PC-3 (cell line): ENCODE results near the gene PNMA8B.

ENCODE experiments used
- EZH2 ChIP-seq: fragments of 300-600 bp; sonication (generic); IDR thresholded peaks from one replicate; pipeline ENCODE4 v1.6.1; 2017; ENCODE audit warnings: antibody characterized with exemption, mild to moderate bottlenecking, low read length; ENCODE audit not compliant: unreplicated experiment
- EZH2phosphoT487 ChIP-seq: fragments of 300-600 bp; sonication (generic); IDR thresholded peaks from 2 replicates; pipeline ENCODE4 v1.6.1; 2018; ENCODE audit warnings: mild to moderate bottlenecking, antibody characterized with exemption, low read length, borderline replicate concordance
- TF ChIP-seq, protein P1 (sequence below): fragments of 300-600 bp; sonication (generic); conservative IDR thresholded peaks from 2 replicates; pipeline ENCODE4 v1.5.1; 2017; ENCODE audit warnings: antibody characterized with exemption, low read depth, mild to moderate bottlenecking, low read length

- TF ChIP-seq, protein P1, sequence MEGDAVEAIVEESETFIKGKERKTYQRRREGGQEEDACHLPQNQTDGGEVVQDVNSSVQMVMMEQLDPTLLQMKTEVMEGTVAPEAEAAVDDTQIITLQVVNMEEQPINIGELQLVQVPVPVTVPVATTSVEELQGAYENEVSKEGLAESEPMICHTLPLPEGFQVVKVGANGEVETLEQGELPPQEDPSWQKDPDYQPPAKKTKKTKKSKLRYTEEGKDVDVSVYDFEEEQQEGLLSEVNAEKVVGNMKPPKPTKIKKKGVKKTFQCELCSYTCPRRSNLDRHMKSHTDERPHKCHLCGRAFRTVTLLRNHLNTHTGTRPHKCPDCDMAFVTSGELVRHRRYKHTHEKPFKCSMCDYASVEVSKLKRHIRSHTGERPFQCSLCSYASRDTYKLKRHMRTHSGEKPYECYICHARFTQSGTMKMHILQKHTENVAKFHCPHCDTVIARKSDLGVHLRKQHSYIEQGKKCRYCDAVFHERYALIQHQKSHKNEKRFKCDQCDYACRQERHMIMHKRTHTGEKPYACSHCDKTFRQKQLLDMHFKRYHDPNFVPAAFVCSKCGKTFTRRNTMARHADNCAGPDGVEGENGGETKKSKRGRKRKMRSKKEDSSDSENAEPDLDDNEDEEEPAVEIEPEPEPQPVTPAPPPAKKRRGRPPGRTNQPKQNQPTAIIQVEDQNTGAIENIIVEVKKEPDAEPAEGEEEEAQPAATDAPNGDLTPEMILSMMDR: no peak
- TF ChIP-seq EZH2 (no peak), EZH2phosphoT487 (no peak)
These were observed 44.3 kb downstream of the PNMA8B start for GRCh38 chr19:46451352-46451751.
